Measurements from ENCODE around the gene RORC.

DNA sequence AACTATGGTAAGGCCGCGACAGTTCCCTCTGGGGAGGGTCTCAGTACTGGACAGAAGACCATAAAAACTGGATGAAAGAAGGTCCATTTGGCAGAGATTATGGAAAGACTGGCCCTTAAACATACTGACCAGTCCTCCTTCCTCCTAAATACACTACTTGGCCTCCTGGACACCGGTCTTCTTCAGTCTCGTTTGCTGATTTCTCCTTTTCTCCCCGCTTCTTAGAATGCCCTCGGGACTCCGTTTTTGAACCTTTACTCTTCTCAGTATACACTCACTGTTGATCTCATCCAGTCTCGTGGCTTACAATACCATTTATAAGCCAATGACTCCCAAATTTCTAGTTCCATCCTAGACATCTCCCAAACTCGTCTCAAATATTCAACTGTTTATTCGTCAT lies 67.6 kb downstream of the RORC start:
- TF ChIP-seq, protein P1, sequence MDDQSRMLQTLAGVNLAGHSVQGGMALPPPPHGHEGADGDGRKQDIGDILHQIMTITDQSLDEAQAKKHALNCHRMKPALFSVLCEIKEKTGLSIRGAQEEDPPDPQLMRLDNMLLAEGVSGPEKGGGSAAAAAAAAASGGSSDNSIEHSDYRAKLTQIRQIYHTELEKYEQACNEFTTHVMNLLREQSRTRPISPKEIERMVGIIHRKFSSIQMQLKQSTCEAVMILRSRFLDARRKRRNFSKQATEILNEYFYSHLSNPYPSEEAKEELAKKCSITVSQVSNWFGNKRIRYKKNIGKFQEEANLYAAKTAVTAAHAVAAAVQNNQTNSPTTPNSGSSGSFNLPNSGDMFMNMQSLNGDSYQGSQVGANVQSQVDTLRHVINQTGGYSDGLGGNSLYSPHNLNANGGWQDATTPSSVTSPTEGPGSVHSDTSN (IDR thresholded peaks at IDR 0.05) = no peak
- TF ChIP-seq RAD21 (IDR thresholded peaks at IDR 0.05; ENCODE audit: low read length) = no peak
- TF ChIP-seq SMC3 (IDR thresholded peaks at IDR 0.05; ENCODE audit: low read depth, low read length) = no peak
- no peak for TF ChIP-seq EP300 (IDR thresholded peaks at IDR 0.05; ENCODE audit: borderline replicate concordance in 1 of 2, low read depth in 1 of 2, low read length in 1 of 2)
- TF ChIP-seq POLR2AphosphoS5 (IDR thresholded peaks at IDR 0.05; ENCODE audit: low read depth, low read length) = no peak
- TF ChIP-seq, protein P2, sequence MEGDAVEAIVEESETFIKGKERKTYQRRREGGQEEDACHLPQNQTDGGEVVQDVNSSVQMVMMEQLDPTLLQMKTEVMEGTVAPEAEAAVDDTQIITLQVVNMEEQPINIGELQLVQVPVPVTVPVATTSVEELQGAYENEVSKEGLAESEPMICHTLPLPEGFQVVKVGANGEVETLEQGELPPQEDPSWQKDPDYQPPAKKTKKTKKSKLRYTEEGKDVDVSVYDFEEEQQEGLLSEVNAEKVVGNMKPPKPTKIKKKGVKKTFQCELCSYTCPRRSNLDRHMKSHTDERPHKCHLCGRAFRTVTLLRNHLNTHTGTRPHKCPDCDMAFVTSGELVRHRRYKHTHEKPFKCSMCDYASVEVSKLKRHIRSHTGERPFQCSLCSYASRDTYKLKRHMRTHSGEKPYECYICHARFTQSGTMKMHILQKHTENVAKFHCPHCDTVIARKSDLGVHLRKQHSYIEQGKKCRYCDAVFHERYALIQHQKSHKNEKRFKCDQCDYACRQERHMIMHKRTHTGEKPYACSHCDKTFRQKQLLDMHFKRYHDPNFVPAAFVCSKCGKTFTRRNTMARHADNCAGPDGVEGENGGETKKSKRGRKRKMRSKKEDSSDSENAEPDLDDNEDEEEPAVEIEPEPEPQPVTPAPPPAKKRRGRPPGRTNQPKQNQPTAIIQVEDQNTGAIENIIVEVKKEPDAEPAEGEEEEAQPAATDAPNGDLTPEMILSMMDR (IDR thresholded peaks at IDR 0.05) = no peak
- no peak for TF ChIP-seq TAF1 (IDR thresholded peaks at IDR 0.05; ENCODE audit: borderline replicate concordance, low read depth, low read length)
- TF ChIP-seq, protein P3, sequence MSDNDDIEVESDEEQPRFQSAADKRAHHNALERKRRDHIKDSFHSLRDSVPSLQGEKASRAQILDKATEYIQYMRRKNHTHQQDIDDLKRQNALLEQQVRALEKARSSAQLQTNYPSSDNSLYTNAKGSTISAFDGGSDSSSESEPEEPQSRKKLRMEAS (IDR thresholded peaks at IDR 0.05; ENCODE audit: low read depth) = no peak

Measured in SK-N-SH (cell line).